ENCODE results near the gene CPVL. TPM values are rescaled to one million over a fixed set of nuclear protein-coding genes. Genes with fewer than 3 reads are reported as not detected.

Gene CPVL
- total and polyA plus RNA-seq, 2 of the 8 experiments (the other 6 are each of a cell fraction or from before 2014, with no cell fraction given): 40.0 to 55.0 TPM

GRCh38 chr7:29063872-29064271, 82.5 kb downstream of the CPVL start:
- no peak overlapping the region for H3K4me3 ChIP-seq (ENCODE audit: extremely low read depth in 1 of 4, insufficient read depth in 2 of 4, low read depth in 3 of 4, low read length in 4 of 4)
- no peak overlapping the region for H2BK5ac ChIP-seq (ENCODE audit: low read depth, low read length)
- H4K8ac ChIP-seq (ENCODE audit: extremely low read depth, insufficient read depth, low read length): no peak overlapping the region
- H3K79me1 ChIP-seq (ENCODE audit: low read depth, low read length): no peaks in the 10 kb centered on the region
- H3K4me2 ChIP-seq (ENCODE audit: insufficient read depth in 1 of 2, low read depth in 2 of 2, low read length in 2 of 2): no peak overlapping the region
- ChIA-PET CTCF (ENCODE audit: partially characterized antibody) (interaction anchor here (1.0 kb wide), 1 partner anchor 13 kb away, joined by 3 read pairs; no protein-coding TSS in a partner anchor), POLR2A (ENCODE audit: partially characterized antibody) (no interaction called here)
- 95% methylated on average over 2 of the region's 2 CpGs; no CpG with 5 or more reads in 1 of the 2 experiments for WGBS, 2 experiments (ENCODE audit: extremely low coverage in 1 of 2, insufficient coverage in 1 of 2, insufficient read length in 1 of 2, insufficient replicate concordance in 2 of 2, low coverage in 1 of 2, low lambda C conversion rate in 2 of 2, missing lambda C conversion rate in 1 of 2)
- H3K9me3 ChIP-seq (ENCODE audit: insufficient read depth in 2 of 2, low read depth in 1 of 2, low read length in 1 of 2): no peaks in the 10 kb centered on the region
- no peak overlapping the region for H3K14ac ChIP-seq (ENCODE audit: insufficient read length)
- no peak overlapping the region for H4K91ac ChIP-seq (replicated peaks; ENCODE audit: insufficient read length, low read length)
- no peak overlapping the region for H3K18ac ChIP-seq (ENCODE audit: extremely low read depth, low read length)
- no peaks in the 10 kb centered on the region for H3K4me1 ChIP-seq (replicated peaks in 1 of 4; ENCODE audit: control insufficient read depth in 3 of 4, insufficient read depth in 4 of 4, low read length in 3 of 4)
- H3K36me3 ChIP-seq (ENCODE audit: control insufficient read depth in 2 of 4, insufficient read depth in 4 of 4, low read length in 3 of 4): no peaks in the 10 kb centered on the region; a peak in 1 of 8 replicates
- H3K23ac ChIP-seq (ENCODE audit: insufficient read length): no peak overlapping the region
- no peaks in the 10 kb centered on the region for H4K20me1 ChIP-seq (replicated peaks in 1 of 2; ENCODE audit: control insufficient read depth in 1 of 2, insufficient read depth in 2 of 2, low read length in 2 of 2)
- H2BK12ac ChIP-seq (ENCODE audit: low read depth, low read length): no peak overlapping the region
- H2BK120ac ChIP-seq (replicated peaks; ENCODE audit: low read depth, low read length): no peak overlapping the region
- H2BK15ac ChIP-seq (ENCODE audit: low read length): no peak overlapping the region
- no peaks in the 10 kb centered on the region for H3K79me2 ChIP-seq (ENCODE audit: control insufficient read depth in 1 of 2, insufficient read depth in 2 of 2, low read length in 2 of 2)
- H3K9ac ChIP-seq (replicated peaks in 1 of 4; ENCODE audit: extremely low read depth in 1 of 4, low read depth in 3 of 4, low read length in 3 of 4): no peak overlapping the region
- no peak overlapping the region for H3K4ac ChIP-seq (replicated peaks; ENCODE audit: insufficient read length, low read depth, low read length)
- no peaks in the 10 kb centered on the region for H3K23me2 ChIP-seq (ENCODE audit: low read depth, low read length)
- no peaks in the 10 kb centered on the region for H3K27me3 ChIP-seq (replicated peaks in 1 of 4; ENCODE audit: control insufficient read depth in 3 of 4, extremely low read depth in 1 of 4, insufficient read depth in 3 of 4, low read length in 3 of 4)
- H2AK5ac ChIP-seq (ENCODE audit: low read depth, low read length): no peak overlapping the region
- H2AFZ ChIP-seq (ENCODE audit: low read length): no peak overlapping the region
- no peak overlapping the region for H3K27ac ChIP-seq (ENCODE audit: low read depth, low read length)
- H3K56ac ChIP-seq (replicated peaks; ENCODE audit: insufficient read length, low read depth, low read length): no peak overlapping the region
- no peak overlapping the region for H2BK20ac ChIP-seq (ENCODE audit: low read length)
- H4K5ac ChIP-seq (ENCODE audit: insufficient read length, low read depth, low read length): no peak overlapping the region
- DNase-seq (ENCODE audit: low read depth in 1 of 2, low spot score in 2 of 2) (no peak), FAIRE-seq (no peak)
- TF ChIP-seq, protein P1, sequence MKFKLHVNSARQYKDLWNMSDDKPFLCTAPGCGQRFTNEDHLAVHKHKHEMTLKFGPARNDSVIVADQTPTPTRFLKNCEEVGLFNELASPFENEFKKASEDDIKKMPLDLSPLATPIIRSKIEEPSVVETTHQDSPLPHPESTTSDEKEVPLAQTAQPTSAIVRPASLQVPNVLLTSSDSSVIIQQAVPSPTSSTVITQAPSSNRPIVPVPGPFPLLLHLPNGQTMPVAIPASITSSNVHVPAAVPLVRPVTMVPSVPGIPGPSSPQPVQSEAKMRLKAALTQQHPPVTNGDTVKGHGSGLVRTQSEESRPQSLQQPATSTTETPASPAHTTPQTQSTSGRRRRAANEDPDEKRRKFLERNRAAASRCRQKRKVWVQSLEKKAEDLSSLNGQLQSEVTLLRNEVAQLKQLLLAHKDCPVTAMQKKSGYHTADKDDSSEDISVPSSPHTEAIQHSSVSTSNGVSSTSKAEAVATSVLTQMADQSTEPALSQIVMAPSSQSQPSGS (IDR thresholded peaks at IDR 0.05; ENCODE audit: low read length): no peak
- no peak for TF ChIP-seq ATF3 (IDR thresholded peaks at IDR 0.05; ENCODE audit: insufficient read depth, low read depth, low read length)
- no peak for TF ChIP-seq HDAC6 (IDR thresholded peaks at IDR 0.05; ENCODE audit: low read depth, low read length)
- no peak for TF ChIP-seq CHD1 (IDR thresholded peaks at IDR 0.05; ENCODE audit: low read depth, low read length)
- TF ChIP-seq TCF12 (IDR thresholded peaks at IDR 0.05; ENCODE audit: low read depth, low read length): no peak
- no peak for TF ChIP-seq GTF2F1 (IDR thresholded peaks at IDR 0.05; ENCODE audit: borderline replicate concordance, low read depth, low read length)
- TF ChIP-seq BCL11A (IDR thresholded peaks at IDR 0.05; ENCODE audit: low read depth in 2 of 2, low read length in 2 of 2): no peak
- no peak for TF ChIP-seq SIX5 (IDR thresholded peaks at IDR 0.05; ENCODE audit: low read depth, low read length)
- TF ChIP-seq JUN (IDR thresholded peaks at IDR 0.05; ENCODE audit: low read depth, low read length): no peak
- TF ChIP-seq RNF2 (IDR thresholded peaks at IDR 0.05; ENCODE audit: borderline replicate concordance, low read depth, low read length, missing control alignments, poor library complexity, severe bottlenecking): no peak
- no peak for TF ChIP-seq RXRA (IDR thresholded peaks at IDR 0.05; ENCODE audit: insufficient read depth, low read depth, low read length)
- TF ChIP-seq SUZ12 (IDR thresholded peaks at IDR 0.05; ENCODE audit: low read length): no peak

Data from H1 (cell line).